A549 (cell line): ENCODE measurements around the gene PLXNB2. TPM values are rescaled to one million over a fixed set of nuclear protein-coding genes. Genes with fewer than 3 reads are reported as not detected.
A peak's percentile ranks its signal among the peaks of the same experiment; 100 is the strongest.

Experiments used
- ATAC-seq, 2 experiments: fragments of 200-7000 bp in 1 of 2; fragments of >200 bp in 1 of 2; cut with Nextera tagmentation in 1 of 2; cut with Tn5 transposase in 1 of 2; 3 replicates each; pipeline versions ENCODE4 v1.8.0 to v1.9.1; 2018 to 2020; ENCODE audit warnings: mild to moderate bottlenecking in 1 of 2, moderate library complexity in 1 of 2
- CTCF ChIA-PET: fragments of 300-600 bp; sonication (Branson Sonifier 250); formaldehyde crosslinking; extraction: SDS; loops from one replicate; lab custom pipeline; 2021; ENCODE audit warnings: antibody characterized with exemption, inconsistent platforms; lab: Yijun Ruan, JAX
- POLR2A ChIA-PET: fragments of 350-600 bp; formaldehyde crosslinking; extraction: SDS; loops from one replicate; lab custom pipeline; 2021; ENCODE audit warnings: antibody characterized with exemption, inconsistent platforms; lab: Yijun Ruan, JAX
- DNase-seq, 2 experiments: peaks; one replicate each; pipeline versions ENCODE4 v3.0.0 to v3.0.0-alpha.2; 2011 to 2016; ENCODE audit warnings: low read depth in 1 of 2, low spot score in 1 of 2
- FAIRE-seq: peaks from 2 replicates; lab custom pipeline; 2011; peaks lifted over from hg19 to GRCh38; lab: Jason Lieb, UNC
- H3K27ac ChIP-seq, 2 experiments: fragments of >200 bp; sonication (Bioruptor Twin); formaldehyde crosslinking; 3 replicates each; pipeline ENCODE4 v1.5.1; 2016 to 2017
- H3K4me1 ChIP-seq: fragments of >200 bp; sonication (Bioruptor Twin); formaldehyde crosslinking; 3 replicates; pipeline ENCODE4 v1.6.1; 2016
- H3K4me2 ChIP-seq: fragments of >200 bp; sonication (Bioruptor Twin); formaldehyde crosslinking; 3 replicates; pipeline ENCODE4 v1.6.1; 2016
- H3K4me3 ChIP-seq: fragments of >200 bp; sonication (Bioruptor Twin); formaldehyde crosslinking; 3 replicates; pipeline ENCODE4 v1.5.1; 2016
- H3K9me3 ChIP-seq: fragments of >200 bp; sonication (Bioruptor Twin); formaldehyde crosslinking; 3 replicates; pipeline ENCODE4 v1.6.1; 2016
- CHD2 ChIP-seq: fragments of 150-350 bp; IDR thresholded peaks from 2 replicates; pipeline ENCODE4 v1.6.1; 2014; ENCODE audit warnings: low read length; ENCODE audit not compliant: partially characterized antibody
- EP300 ChIP-seq, 2 experiments: fragments of >200 bp; sonication (Bioruptor Twin); formaldehyde crosslinking; IDR thresholded peaks; 2 replicates in 1 of 2; 3 replicates in 1 of 2; pipeline ENCODE4 v1.6.1; 2016 to 2017
- FOSB ChIP-seq: fragments of 250-450 bp; sonication (Bioruptor Pico); IDR thresholded peaks from 2 replicates; pipeline ENCODE4 v1.5.0; 2020; ENCODE audit warnings: mild to moderate bottlenecking, moderate library complexity
- FOSL2 ChIP-seq, 2 experiments: fragments of 450-650 bp in 1 of 2; fragments of >200 bp in 1 of 2; sonication (Bioruptor Twin) in 1 of 2; formaldehyde crosslinking; IDR thresholded peaks; 2 replicates each; pipeline versions ENCODE4 v1.5.0 to v1.6.1; 2016 to 2020; ENCODE audit warnings: mild to moderate bottlenecking in 1 of 2, moderate library complexity in 1 of 2
- HOXA7 ChIP-seq: fragments of 250-450 bp; sonication (Bioruptor Pico); IDR thresholded peaks from 2 replicates; pipeline ENCODE4 v1.5.0; 2020; ENCODE audit warnings: mild to moderate bottlenecking, moderate library complexity
- HOXB13 ChIP-seq: fragments of 250-450 bp; sonication (Bioruptor Pico); IDR thresholded peaks from 2 replicates; pipeline ENCODE4 v1.5.0; 2020; ENCODE audit warnings: low read depth, mild to moderate bottlenecking, moderate library complexity
- JUN ChIP-seq, 2 experiments: fragments of >200 bp; sonication (Bioruptor Twin); formaldehyde crosslinking; IDR thresholded peaks; 2 replicates in 1 of 2; 3 replicates in 1 of 2; pipeline ENCODE4 v1.6.1; 2016 to 2017
- KDM1A ChIP-seq: fragments of 200-600 bp; sonication (generic); IDR thresholded peaks from 2 replicates; pipeline ENCODE4 v1.6.1; 2016; ENCODE audit warnings: low read depth, mild to moderate bottlenecking
- MAZ ChIP-seq: fragments of 150-350 bp; IDR thresholded peaks from 2 replicates; pipeline ENCODE4 v1.6.1; 2014; ENCODE audit warnings: antibody characterized with exemption, low read depth, low read length, borderline replicate concordance
- MYC ChIP-seq: IDR thresholded peaks from 2 replicates; pipeline ENCODE4 v1.6.1; 2012; ENCODE audit warnings: mild to moderate bottlenecking, inconsistent platforms, low read length, improper control_type of control experiment, borderline replicate concordance
- POLR2AphosphoS2 ChIP-seq: conservative IDR thresholded peaks from 2 replicates; pipeline ENCODE4 v1.6.1; 2012; ENCODE audit warnings: low read length, improper control_type of control experiment, inconsistent platforms
- RAD21 ChIP-seq, 2 experiments: fragments of >200 bp in 1 of 2; sonication (Bioruptor Twin) in 1 of 2; formaldehyde crosslinking in 1 of 2; IDR thresholded peaks in 1 of 2; conservative IDR thresholded peaks in 1 of 2; 2 replicates in 1 of 2; 3 replicates in 1 of 2; pipeline ENCODE4 v1.6.1; 2012 to 2018; ENCODE audit warnings: inconsistent platforms in 1 of 2
- RARB ChIP-seq: fragments of 250-450 bp; sonication (Bioruptor Pico); IDR thresholded peaks from 2 replicates; pipeline ENCODE4 v1.8.0; 2021; ENCODE audit warnings: mild to moderate bottlenecking, moderate library complexity
- RCOR1 ChIP-seq: fragments of 150-350 bp; IDR thresholded peaks from 2 replicates; pipeline ENCODE4 v1.6.1; 2014; ENCODE audit warnings: antibody characterized with exemption, low read length, low read depth
- RNF2 ChIP-seq: fragments of 200-600 bp; sonication (generic); IDR thresholded peaks from 2 replicates; pipeline ENCODE4 v1.6.1; 2016; ENCODE audit warnings: low read depth, mild to moderate bottlenecking, antibody characterized with exemption, moderate library complexity, borderline replicate concordance
- SMC3 ChIP-seq: fragments of >200 bp; sonication (Bioruptor Twin); formaldehyde crosslinking; IDR thresholded peaks from 3 replicates; pipeline ENCODE4 v1.6.1; 2018; ENCODE audit warnings: inconsistent platforms
- SREBF2 ChIP-seq: fragments of 450-650 bp; IDR thresholded peaks from 2 replicates; pipeline ENCODE4 v1.6.1; 2014; ENCODE audit warnings: mild to moderate bottlenecking, moderate library complexity
- ZSCAN20 ChIP-seq: fragments of 250-450 bp; sonication (Bioruptor Pico); IDR thresholded peaks from 2 replicates; pipeline ENCODE4 v1.8.0; 2022; ENCODE audit warnings: mild to moderate bottlenecking, moderate library complexity
- WGBS: methylation state at CpG from one replicate; pipeline ENCODE4 v1.1.6; 2017; ENCODE audit errors: missing lambda C conversion rate; 5-methylcytosine and 5-hydroxymethylcytosine counted together
- polyA plus RNA-seq, 4 experiments: library from polyadenylated mRNA; depleted of rRNA in 3 of 4; stranded (reverse); fragments of >200 nt; fragmentation: RNase III in 1 of 4; extraction: RNeasy Plus Mini Kit Qiagen cat#74134 plus additional on column Dnase treatment in 1 of 4; gene quantifications; 2 replicates in 3 of 4; 3 replicates in 1 of 4; pipeline ENCODE4 v1.2.3, GENCODE V29; 2011 to 2017
- TF ChIP-seq, protein P1 (sequence below): fragments of 200-600 bp; sonication (generic); IDR thresholded peaks from 2 replicates; pipeline ENCODE4 v1.6.1; 2016; ENCODE audit warnings: antibody characterized with exemption, mild to moderate bottlenecking, moderate library complexity
- TF ChIP-seq, protein P2 (sequence below): IDR thresholded peaks from 2 replicates; pipeline ENCODE4 v1.6.1; 2012
- TF ChIP-seq, protein P3 (sequence below): fragments of 450-650 bp; IDR thresholded peaks from 2 replicates; pipeline ENCODE4 v1.6.1; 2014; ENCODE audit warnings: antibody characterized with exemption
- TF ChIP-seq, protein P4 (sequence below): fragments of 250-450 bp; sonication (Bioruptor Pico); IDR thresholded peaks from 2 replicates; pipeline ENCODE4 v1.5.0; 2021; ENCODE audit warnings: mild to moderate bottlenecking, moderate library complexity, borderline replicate concordance

Gene PLXNB2
- polyA plus RNA-seq, 2 of the 4 experiments (the other 2 are of a cell fraction): 24.6 to 64.4 TPM

DNA sequence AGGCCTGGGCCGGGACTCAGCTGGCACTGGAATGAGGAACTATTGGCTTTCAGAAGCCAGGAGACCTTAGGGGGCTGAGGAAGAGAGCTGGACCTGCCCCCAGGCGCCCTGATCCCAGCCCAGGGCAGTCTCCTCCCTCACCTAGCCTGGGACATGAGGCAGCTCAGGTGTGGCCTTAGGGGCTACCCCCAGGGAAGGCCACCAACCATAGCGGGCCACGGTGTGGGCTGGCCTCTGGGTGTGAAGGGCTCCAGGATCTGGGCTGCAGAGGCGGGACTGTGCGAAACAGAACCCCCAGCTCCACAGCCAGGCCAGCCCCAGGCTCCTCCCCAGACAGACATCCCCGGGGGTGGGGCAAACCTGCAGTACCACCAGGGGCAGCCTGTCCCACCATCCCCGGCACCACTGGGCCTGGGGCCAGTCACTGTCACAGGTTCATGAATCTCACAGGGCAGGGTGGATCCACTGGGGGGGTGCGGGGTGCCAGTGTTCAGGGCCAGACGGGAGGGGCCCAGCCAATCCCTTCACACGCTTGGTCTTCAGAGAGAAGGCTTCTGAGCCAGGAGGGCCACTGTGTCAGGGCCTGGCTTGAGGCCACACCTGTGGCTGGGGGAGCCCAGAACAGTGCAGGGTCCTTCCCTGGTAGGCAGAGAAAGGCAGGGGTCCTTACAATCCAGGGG is 3.5 kb downstream of the PLXNB2 start:
- Histone ChIP-seq H3K27ac (peak overlapping the region; percentile 98 to 100), H3K9me3 (no peaks in the 10 kb centered on the region), H3K4me2 (peak overlapping the region; percentile 96), H3K4me1 (peaks cover 75% of the 10 kb centered on the region), H3K4me3 (peak overlapping the region; percentile 100)
- no peak for TF ChIP-seq FOSL2 (IDR thresholded peaks at IDR 0.05)
- 0 out of 2 replicates have a peak, but pooled peaks have one; percentile 6 for TF ChIP-seq FOSL2 (CRISPR knock-in tag; IDR thresholded peaks at IDR 0.05)
- no peak for TF ChIP-seq FOSB (CRISPR knock-in tag)
- no peak for TF ChIP-seq EP300 (IDR thresholded peaks at IDR 0.05)
- TF ChIP-seq RCOR1: no peak
- ChIA-PET POLR2A (interaction anchor here (2.3 kb wide), 1 partner anchor 10 kb away, joined by 11 read pairs; no protein-coding TSS in a partner anchor), CTCF (interaction anchor here (0.7 to 5.7 kb wide), 8 partner anchors 10 to 61 kb away, joined by 3 to 57 read pairs (median 5); partner anchors contain the start of gene DENND6B)
- DNase-seq (peak in 1 of 2 experiments; percentile 58), ATAC-seq (peak; percentile 5 to 49; a peak in 3 of 6 replicates), FAIRE-seq (no peak)
- WGBS: 20% methylated on average over 1 of the region's 11 CpGs

DNA sequence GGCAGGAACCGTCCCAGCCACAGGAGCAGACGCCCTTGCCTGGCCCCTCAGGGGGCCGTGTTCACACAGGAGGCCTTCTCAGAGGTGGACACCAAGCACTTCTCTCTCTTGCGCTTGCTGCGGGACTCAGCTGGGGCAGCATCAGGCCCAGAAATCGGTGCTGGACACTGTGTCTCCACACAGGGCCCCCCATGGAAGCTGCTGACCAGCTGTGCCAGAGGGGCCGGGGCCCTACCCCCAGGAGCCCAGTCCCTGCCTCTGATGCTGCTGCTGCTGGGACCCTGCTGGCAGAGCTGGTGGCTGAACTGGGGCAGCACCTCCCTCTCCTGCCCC is 4.0 kb downstream of the PLXNB2 start:
- H3K9me3 ChIP-seq: no peaks in the 10 kb centered on the region
- CTCF ChIA-PET: interaction anchor here (0.7 to 5.7 kb wide), 5 partner anchors 17 to 51 kb away, joined by 3 to 57 read pairs (median 3); partner anchors contain the start of gene DENND6B
- peak overlapping the region; percentile 98 to 100 for H3K27ac ChIP-seq
- no peak for ATAC-seq
- POLR2A ChIA-PET: no interaction called here
- FAIRE-seq: no peak
- 80% methylated on average over 1 of the region's 7 CpGs for WGBS
- H3K4me1 ChIP-seq: peaks cover 70% of the 10 kb centered on the region
- no peak for DNase-seq
- TF ChIP-seq RAD21 (conservative IDR thresholded peaks at IDR 0.05 in 1 of 2, IDR thresholded peaks at IDR 0.05 in 1 of 2): no peak
- no peak for TF ChIP-seq POLR2AphosphoS2
- no peak for TF ChIP-seq RNF2
- TF ChIP-seq HOXA7 (CRISPR knock-in tag): no peak
- TF ChIP-seq, protein P1, sequence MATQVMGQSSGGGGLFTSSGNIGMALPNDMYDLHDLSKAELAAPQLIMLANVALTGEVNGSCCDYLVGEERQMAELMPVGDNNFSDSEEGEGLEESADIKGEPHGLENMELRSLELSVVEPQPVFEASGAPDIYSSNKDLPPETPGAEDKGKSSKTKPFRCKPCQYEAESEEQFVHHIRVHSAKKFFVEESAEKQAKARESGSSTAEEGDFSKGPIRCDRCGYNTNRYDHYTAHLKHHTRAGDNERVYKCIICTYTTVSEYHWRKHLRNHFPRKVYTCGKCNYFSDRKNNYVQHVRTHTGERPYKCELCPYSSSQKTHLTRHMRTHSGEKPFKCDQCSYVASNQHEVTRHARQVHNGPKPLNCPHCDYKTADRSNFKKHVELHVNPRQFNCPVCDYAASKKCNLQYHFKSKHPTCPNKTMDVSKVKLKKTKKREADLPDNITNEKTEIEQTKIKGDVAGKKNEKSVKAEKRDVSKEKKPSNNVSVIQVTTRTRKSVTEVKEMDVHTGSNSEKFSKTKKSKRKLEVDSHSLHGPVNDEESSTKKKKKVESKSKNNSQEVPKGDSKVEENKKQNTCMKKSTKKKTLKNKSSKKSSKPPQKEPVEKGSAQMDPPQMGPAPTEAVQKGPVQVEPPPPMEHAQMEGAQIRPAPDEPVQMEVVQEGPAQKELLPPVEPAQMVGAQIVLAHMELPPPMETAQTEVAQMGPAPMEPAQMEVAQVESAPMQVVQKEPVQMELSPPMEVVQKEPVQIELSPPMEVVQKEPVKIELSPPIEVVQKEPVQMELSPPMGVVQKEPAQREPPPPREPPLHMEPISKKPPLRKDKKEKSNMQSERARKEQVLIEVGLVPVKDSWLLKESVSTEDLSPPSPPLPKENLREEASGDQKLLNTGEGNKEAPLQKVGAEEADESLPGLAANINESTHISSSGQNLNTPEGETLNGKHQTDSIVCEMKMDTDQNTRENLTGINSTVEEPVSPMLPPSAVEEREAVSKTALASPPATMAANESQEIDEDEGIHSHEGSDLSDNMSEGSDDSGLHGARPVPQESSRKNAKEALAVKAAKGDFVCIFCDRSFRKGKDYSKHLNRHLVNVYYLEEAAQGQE: no peak
- no peak for TF ChIP-seq KDM1A
- TF ChIP-seq SREBF2: no peak
- TF ChIP-seq ZSCAN20 (CRISPR knock-in tag): no peak
- peak overlapping the region; percentile 100; the same call in 1 of the 3 replicates for H3K4me3 ChIP-seq
- H3K4me2 ChIP-seq: peak overlapping the region; percentile 96

DNA sequence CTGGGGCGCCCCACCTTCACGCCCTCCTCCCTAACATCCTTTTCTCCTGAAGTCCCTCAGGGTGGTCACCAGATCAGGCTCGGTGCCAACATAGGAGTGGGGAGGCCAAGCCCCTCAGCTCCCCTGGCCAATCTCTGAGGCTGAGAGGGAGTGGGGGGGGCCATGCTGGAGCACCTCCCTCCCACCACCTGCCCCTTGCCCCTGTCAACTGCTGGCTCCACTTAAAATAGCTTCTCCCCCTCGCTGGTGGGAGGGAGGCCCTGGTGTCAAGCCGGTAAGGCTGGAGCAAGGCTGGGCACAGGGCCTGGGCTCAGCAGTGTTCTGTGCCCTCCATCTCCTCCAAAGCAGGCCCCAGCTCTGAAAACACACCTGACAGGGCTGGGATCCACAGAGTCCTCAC is 4.9 kb downstream of the PLXNB2 start:
- H3K4me1 ChIP-seq: peaks cover 70% of the 10 kb centered on the region
- DNase-seq (no peak), FAIRE-seq (no peak), ATAC-seq (no peak)
- TF ChIP-seq MAZ (no peak), HOXB13 (CRISPR knock-in tag) (no peak), JUN (IDR thresholded peaks at IDR 0.05) (no peak), CHD2 (no peak), MYC (no peak), RARB (CRISPR knock-in tag) (no peak), SMC3 (no peak), FOSL2 (IDR thresholded peaks at IDR 0.05) (no peak), FOSL2 (CRISPR knock-in tag; IDR thresholded peaks at IDR 0.05) (no peak)
- TF ChIP-seq, protein P2, sequence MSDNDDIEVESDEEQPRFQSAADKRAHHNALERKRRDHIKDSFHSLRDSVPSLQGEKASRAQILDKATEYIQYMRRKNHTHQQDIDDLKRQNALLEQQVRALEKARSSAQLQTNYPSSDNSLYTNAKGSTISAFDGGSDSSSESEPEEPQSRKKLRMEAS: no peak
- TF ChIP-seq, protein P3, sequence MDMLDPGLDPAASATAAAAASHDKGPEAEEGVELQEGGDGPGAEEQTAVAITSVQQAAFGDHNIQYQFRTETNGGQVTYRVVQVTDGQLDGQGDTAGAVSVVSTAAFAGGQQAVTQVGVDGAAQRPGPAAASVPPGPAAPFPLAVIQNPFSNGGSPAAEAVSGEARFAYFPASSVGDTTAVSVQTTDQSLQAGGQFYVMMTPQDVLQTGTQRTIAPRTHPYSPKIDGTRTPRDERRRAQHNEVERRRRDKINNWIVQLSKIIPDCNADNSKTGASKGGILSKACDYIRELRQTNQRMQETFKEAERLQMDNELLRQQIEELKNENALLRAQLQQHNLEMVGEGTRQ: no peak
- TF ChIP-seq, protein P4, sequence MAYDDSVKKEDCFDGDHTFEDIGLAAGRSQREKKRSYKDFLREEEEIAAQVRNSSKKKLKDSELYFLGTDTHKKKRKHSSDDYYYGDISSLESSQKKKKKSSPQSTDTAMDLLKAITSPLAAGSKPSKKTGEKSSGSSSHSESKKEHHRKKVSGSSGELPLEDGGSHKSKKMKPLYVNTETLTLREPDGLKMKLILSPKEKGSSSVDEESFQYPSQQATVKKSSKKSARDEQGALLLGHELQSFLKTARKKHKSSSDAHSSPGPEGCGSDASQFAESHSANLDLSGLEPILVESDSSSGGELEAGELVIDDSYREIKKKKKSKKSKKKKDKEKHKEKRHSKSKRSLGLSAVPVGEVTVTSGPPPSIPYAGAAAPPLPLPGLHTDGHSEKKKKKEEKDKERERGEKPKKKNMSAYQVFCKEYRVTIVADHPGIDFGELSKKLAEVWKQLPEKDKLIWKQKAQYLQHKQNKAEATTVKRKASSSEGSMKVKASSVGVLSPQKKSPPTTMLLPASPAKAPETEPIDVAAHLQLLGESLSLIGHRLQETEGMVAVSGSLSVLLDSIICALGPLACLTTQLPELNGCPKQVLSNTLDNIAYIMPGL (CRISPR knock-in tag): no peak
- CTCF ChIA-PET: interaction anchor here (0.8 to 5.7 kb wide), 5 partner anchors 9 to 39 kb away, joined by 3 to 57 read pairs (median 6); partner anchors contain the start of gene DENND6B
- POLR2A ChIA-PET: no interaction called here
- H3K4me3 ChIP-seq: no peak overlapping the region
- peak overlapping the region; percentile 98 to 100 for H3K27ac ChIP-seq
- no peaks in the 10 kb centered on the region for H3K9me3 ChIP-seq
- peak overlapping the region; percentile 96 for H3K4me2 ChIP-seq
- WGBS: 60% methylated on average over 1 of the region's 5 CpGs
